SK-N-MC (cell line): ENCODE data around the gene ANXA6.

Experiments
- EZH2 ChIP-seq: fragments of 200-600 bp; sonication (generic); IDR thresholded peaks from one replicate; pipeline ENCODE4 v1.6.1; 2017; ENCODE audit warnings: antibody characterized with exemption
- POLR2AphosphoS5 ChIP-seq: IDR thresholded peaks from 2 replicates; pipeline ENCODE4 v1.6.1; 2012; ENCODE audit warnings: mild to moderate bottlenecking, low read depth, low read length, borderline replicate concordance

- TF ChIP-seq POLR2AphosphoS5: no peak
- no peak for TF ChIP-seq EZH2
These were observed 21.9 kb upstream of the ANXA6 start for GRCh38 chr5:151179489-151179840.
